Ovary (tissue), 3 donors: ENCODE data around the gene GALC.

Experiments used
- CTCF ChIP-seq, 3 donors: fragments of 450-650 bp in 2 of 3; fragments of 200-600 bp in 1 of 3; IDR thresholded peaks; one replicate each; pipeline versions ENCODE4 v1.5.1 to v1.8.0; 2016 to 2022; ENCODE audit warnings: antibody characterized with exemption in 3 of 3, mild to moderate bottlenecking in 1 of 3
- EP300 ChIP-seq: sonication (generic); formaldehyde crosslinking; IDR thresholded peaks from one replicate; pipeline ENCODE4 v1.6.1; 2017; ENCODE audit warnings: antibody characterized with exemption
- POLR2A ChIP-seq: fragments of 450-650 bp; IDR thresholded peaks from one replicate; pipeline ENCODE4 v1.6.1; 2017; ENCODE audit warnings: antibody characterized with exemption, mild to moderate bottlenecking, moderate library complexity
- donor health status: DM: no; HTN: no; CAD: no.

- TF ChIP-seq CTCF (IDR thresholded peaks at IDR 0.05) (no peak), POLR2A (no peak), EP300 (no peak)
Observed at GRCh38 chr14:87966816-87967215, 26.2 kb downstream of the GALC start.
